ENCODE measurements around the gene PUS10. TPM values are rescaled to one million over a fixed set of nuclear protein-coding genes. Genes with fewer than 3 reads are reported as not detected.
A peak's percentile ranks its signal among the peaks of the same experiment; 100 is the strongest.
"Not testable (repeated sequence)": the region's sequence is repeated elsewhere in the genome, so short reads cannot be mapped to it uniquely, and the experiment has no call there.

Gene PUS10
- polyA plus RNA-seq, 3 donors = 2.0 to 3.0 (median 2.8) TPM

- Mint-ChIP-seq H3K36me3 (peaks cover 3 to 12% of the 10 kb centered on the region in 2 donors), H3K4me1 (peaks cover 33% of the 10 kb centered on the region), H3K9me3 (peaks cover 0 to 15% (median 9%) of the 10 kb centered on the region in 7 donors), H3K27me3 (ENCODE audit: low read depth in 3 of 3) (peaks cover 0 to 1% (median 0%) of the 10 kb centered on the region in 3 donors), H3K27ac (peak overlapping the region in 3 of 7 donors; percentile 35 to 80 (median 62)), H3K4me3 (no peak overlapping the region)
- Histone ChIP-seq H3K9ac (ENCODE audit: insufficient read depth, low read length, poor library complexity, severe bottlenecking) (no peak overlapping the region), H3K36me3 (replicated peaks in 1 of 2; ENCODE audit: control insufficient read depth in 1 of 2, insufficient read depth in 2 of 2, low read length in 2 of 2) (no peaks in the 10 kb centered on the region), H3K27me3 (ENCODE audit: control insufficient read depth in 2 of 2, insufficient read depth in 2 of 2, low read length in 2 of 2) (no peaks in the 10 kb centered on the region), H3K4me1 (ENCODE audit: control insufficient read depth in 1 of 2, insufficient read depth in 2 of 2, low read length in 2 of 2) (peaks cover 20 to 32% of the 10 kb centered on the region in 2 donors), H3K4me3 (replicated peaks in 1 of 3; ENCODE audit: low read depth in 2 of 3, low read length in 3 of 3) (no peak overlapping the region), H3K79me2 (ENCODE audit: insufficient read depth, low read length) (no peaks in the 10 kb centered on the region), H3K27ac (ENCODE audit: low read depth in 1 of 2, low read length in 2 of 2) (peak overlapping the region in 1 of 2 donors; percentile 4), H4K20me1 (ENCODE audit: insufficient read depth, low read length) (no peaks in the 10 kb centered on the region), H3K9me3 (replicated peaks in 1 of 2; ENCODE audit: control insufficient read depth in 1 of 2, insufficient read depth in 1 of 2, low read length in 2 of 2) (peaks cover 8 to 9% of the 10 kb centered on the region in 2 donors), H3K4me2 (replicated peaks; ENCODE audit: extremely low read depth, low read length, poor library complexity, severe bottlenecking) (no peak overlapping the region), H2AFZ (ENCODE audit: insufficient read depth, low read depth, low read length, poor library complexity, severe bottlenecking) (no peak overlapping the region)
- no CpG with 5 or more reads among the region's 2 CpGs for WGBS (ENCODE audit: insufficient coverage)
- no peak for DNase-seq
- no peak for TF ChIP-seq CTCF (IDR thresholded peaks at IDR 0.05)
- intact Hi-C loops (cut with micrococcal nuclease) = no loop called here
These were observed 31.0 kb downstream of the PUS10 start for GRCh38 chr2:60987041-60987440.

GRCh38 chr2:60984720-60985119 is 33.3 kb downstream of the PUS10 start:
- Histone ChIP-seq H3K9ac (ENCODE audit: insufficient read depth, low read length, poor library complexity, severe bottlenecking) (no peak overlapping the region), H3K36me3 (replicated peaks in 1 of 2; ENCODE audit: control insufficient read depth in 1 of 2, insufficient read depth in 2 of 2, low read length in 2 of 2) (no peaks in the 10 kb centered on the region), H3K4me3 (replicated peaks in 1 of 3; ENCODE audit: low read depth in 2 of 3, low read length in 3 of 3) (peak overlapping the region in 1 of 3 experiments; percentile 41), H2AFZ (ENCODE audit: insufficient read depth, low read depth, low read length, poor library complexity, severe bottlenecking) (no peak overlapping the region), H3K4me2 (replicated peaks; ENCODE audit: extremely low read depth, low read length, poor library complexity, severe bottlenecking) (peak overlapping the region; percentile 47), H3K79me2 (ENCODE audit: insufficient read depth, low read length) (no peaks in the 10 kb centered on the region), H3K27me3 (ENCODE audit: control insufficient read depth in 2 of 2, insufficient read depth in 2 of 2, low read length in 2 of 2) (no peaks in the 10 kb centered on the region), H3K4me1 (ENCODE audit: control insufficient read depth in 1 of 2, insufficient read depth in 2 of 2, low read length in 2 of 2) (peaks cover 21 to 37% of the 10 kb centered on the region in 2 donors), H3K27ac (ENCODE audit: low read depth in 1 of 2, low read length in 2 of 2) (no peak overlapping the region), H4K20me1 (ENCODE audit: insufficient read depth, low read length) (no peaks in the 10 kb centered on the region), H3K9me3 (replicated peaks in 1 of 2; ENCODE audit: control insufficient read depth in 1 of 2, insufficient read depth in 1 of 2, low read length in 2 of 2) (no peaks in the 10 kb centered on the region)
- Mint-ChIP-seq H3K4me3 (no peak overlapping the region), H3K27ac (peak overlapping the region in 3 of 7 donors; percentile 11 to 36 (median 15)), H3K27me3 (ENCODE audit: low read depth in 3 of 3) (no peaks in the 10 kb centered on the region), H3K36me3 (no peaks in the 10 kb centered on the region), H3K9me3 (peaks cover 0 to 2% (median 0%) of the 10 kb centered on the region in 7 donors), H3K4me1 (peaks cover 38% of the 10 kb centered on the region)
- intact Hi-C loops (cut with micrococcal nuclease) = no loop called here
- DNase-seq = peak; percentile 29 to 72 (median 57)
- TF ChIP-seq CTCF (IDR thresholded peaks at IDR 0.05) = no peak
- no CpG with 5 or more reads among the region's 1 CpG for WGBS (ENCODE audit: insufficient coverage)

- H3K79me2 ChIP-seq (ENCODE audit: insufficient read depth, low read length); H3K27me3 ChIP-seq (ENCODE audit: control insufficient read depth in 2 of 2, insufficient read depth in 2 of 2, low read length in 2 of 2); DNase-seq; H3K27ac ChIP-seq (ENCODE audit: low read depth in 1 of 2, low read length in 2 of 2); H3K27ac Mint-ChIP-seq; H3K9me3 Mint-ChIP-seq; H3K27me3 Mint-ChIP-seq (ENCODE audit: low read depth in 3 of 3); H3K4me3 ChIP-seq (replicated peaks in 1 of 3; ENCODE audit: low read depth in 2 of 3, low read length in 3 of 3); H3K9ac ChIP-seq (ENCODE audit: insufficient read depth, low read length, poor library complexity, severe bottlenecking); H2AFZ ChIP-seq (ENCODE audit: insufficient read depth, low read depth, low read length, poor library complexity, severe bottlenecking); intact Hi-C loops (cut with micrococcal nuclease); H3K36me3 Mint-ChIP-seq; H4K20me1 ChIP-seq (ENCODE audit: insufficient read depth, low read length); H3K4me3 Mint-ChIP-seq; H3K9me3 ChIP-seq (replicated peaks in 1 of 2; ENCODE audit: control insufficient read depth in 1 of 2, insufficient read depth in 1 of 2, low read length in 2 of 2); H3K4me2 ChIP-seq (replicated peaks; ENCODE audit: extremely low read depth, low read length, poor library complexity, severe bottlenecking); H3K36me3 ChIP-seq (replicated peaks in 1 of 2; ENCODE audit: control insufficient read depth in 1 of 2, insufficient read depth in 2 of 2, low read length in 2 of 2): not testable (repeated sequence)
- WGBS (ENCODE audit: insufficient coverage) = no CpG with 5 or more reads among the region's 3 CpGs
- peaks cover 32% of the 10 kb centered on the region for H3K4me1 Mint-ChIP-seq
- H3K4me1 ChIP-seq (ENCODE audit: control insufficient read depth in 1 of 2, insufficient read depth in 2 of 2, low read length in 2 of 2) = peaks cover 22 to 40% of the 10 kb centered on the region in 2 donors
These were observed 36.0 kb downstream of the PUS10 start for GRCh38 chr2:60982066-60982465.

All from CD14-positive monocyte (primary cell).